Measurements from ENCODE around the gene ADCK2. TPM values are rescaled to one million over a fixed set of nuclear protein-coding genes. Genes with fewer than 3 reads are reported as not detected.

The ADCK2 gene
- total and polyA plus RNA-seq, 3 experiments from 2014 or later: 32.5 to 34.5 (median 34.2) TPM

GRCh38 chr7:140744005-140744404, 71.3 kb downstream of the ADCK2 start:
- no peaks in the 10 kb centered on the region for H3K27me3 Mint-ChIP-seq
- ChIA-PET CTCF (no interaction called here), POLR2A (no interaction called here)

More at GRCh38 chr7:140744005-140744404, 71.3 kb downstream of the ADCK2 start:
- H3K4me3 Mint-ChIP-seq: no peak overlapping the region
- no peaks in the 10 kb centered on the region for H3K9me3 Mint-ChIP-seq
- H3K36me3 Mint-ChIP-seq: peaks cover 11 to 57% (median 24%) of the 10 kb centered on the region in 3 donors
- DNase-seq: no peak
- H3K9me3 ChIP-seq (ENCODE audit: low read length): no peaks in the 10 kb centered on the region
- no peak overlapping the region for H3K4me3 ChIP-seq (ENCODE audit: low read length)
- H3K36me3 ChIP-seq (ENCODE audit: insufficient read depth, low read length): no peaks in the 10 kb centered on the region
- H3K4me1 ChIP-seq (ENCODE audit: insufficient read depth, low read length): no peaks in the 10 kb centered on the region
- peaks cover 0 to 5% (median 0%) of the 10 kb centered on the region in 3 donors for H3K4me1 Mint-ChIP-seq
- H3K27me3 ChIP-seq (ENCODE audit: insufficient read depth, low read length, poor library complexity, severe bottlenecking): no peaks in the 10 kb centered on the region
- H3K27ac Mint-ChIP-seq: no peak overlapping the region
- H3K27ac ChIP-seq (ENCODE audit: low read depth, low read length): no peak overlapping the region

Other genes with a start within 250 kb of the ADCK2 start
- gene MKRN1, start 193.4 kb upstream of the ADCK2 start, total RNA-seq: 10 to 100 TPM; 66.3 to 67.5 TPM
- 115 TPM for gene MKRN1, start 193.4 kb upstream of the ADCK2 start, polyA plus RNA-seq
- gene DENND2A, start 32.1 kb upstream of the ADCK2 start, total RNA-seq: not detected
- not detected for gene DENND2A, start 32.1 kb upstream of the ADCK2 start, polyA plus RNA-seq
- gene NDUFB2, start 23.8 kb downstream of the ADCK2 start, total RNA-seq: 100 to 1,000 TPM; 209 to 231 TPM
- 464 TPM for gene NDUFB2, start 23.8 kb downstream of the ADCK2 start, polyA plus RNA-seq